HCT116 (cell line): ENCODE results near the gene NXPH2. TPM values are rescaled to one million over a fixed set of nuclear protein-coding genes. Genes with fewer than 3 reads are reported as not detected.

ENCODE experiments used
- ATAC-seq: fragments of 200-7000 bp; cut with Tn5 transposase; 2 replicates; pipeline ENCODE4 v1.9.1; 2020; ENCODE audit warnings: mild to moderate bottlenecking, moderate library complexity
- BruUV-seq: library from RNA; stranded (reverse); fragments of 400-500 nt; replicated peaks from 2 replicates; lab custom pipeline; 2021; lab: Mats Ljungman, UMichigan
- CTCF ChIA-PET: fragments of 300-600 bp; sonication (Branson Sonifier 250); formaldehyde crosslinking; loops from one replicate; lab custom pipeline; 2021; ENCODE audit warnings: antibody characterized with exemption; lab: Charles Lee
- POLR2A ChIA-PET: fragments of 300-600, 350-600 bp; sonication (Branson Sonifier 250); formaldehyde crosslinking; loops from one replicate; lab custom pipeline; 2021; ENCODE audit warnings: antibody characterized with exemption; lab: Charles Lee
- RAD21 ChIA-PET, 2 experiments: fragments of 300-600 bp; sonication (Branson Sonifier 250); formaldehyde crosslinking; loops; one replicate each; lab custom pipeline; 2023; ENCODE audit warnings: low total read pairs in 2 of 2; ENCODE audit not compliant: uncharacterized antibody in 2 of 2, unreplicated experiment in 2 of 2, low non-redundant PET in 1 of 2; lab: Charles Lee
- DNase-seq: peaks from one replicate; pipeline ENCODE4 v3.0.0-alpha.2; 2010; ENCODE audit warnings: low read depth, low spot score
- H2AFZ ChIP-seq: fragments of 200-600 bp; shearing (Covaris generic), sonication (generic); 2 replicates; pipeline ENCODE4 v1.6.1; 2017; ENCODE audit warnings: low read depth, mixed run types, mixed read lengths, antibody characterized with exemption, low read length; ENCODE audit not compliant: poor library complexity, severe bottlenecking
- H3K27ac ChIP-seq: 2 replicates; pipeline ENCODE4 v1.5.1; 2012; ENCODE audit warnings: low read depth, low read length
- H3K27me3 ChIP-seq: fragments of 200-600 bp; sonication (generic); 2 replicates; pipeline ENCODE4 v1.6.1; 2016; ENCODE audit warnings: mixed run types, low read length, mixed read lengths; ENCODE audit not compliant: insufficient read depth
- H3K36me3 ChIP-seq, 2 experiments: fragments of 200-500 bp in 1 of 2; fragments of 200-600 bp in 1 of 2; sonication (Bioruptor generic) in 1 of 2; sonication (generic) in 1 of 2; 2 replicates each; pipeline versions ENCODE4 v1.5.1 to v1.6.1; 2014 to 2016; ENCODE audit warnings: low read length in 2 of 2, inconsistent platforms in 1 of 2, mixed read lengths in 1 of 2, mixed run types in 1 of 2; ENCODE audit not compliant: insufficient read depth in 2 of 2, control insufficient read depth in 1 of 2
- H3K4me1 ChIP-seq, 2 experiments: fragments of 200-600 bp in 1 of 2; sonication (generic) in 1 of 2; 2 replicates each; pipeline versions ENCODE4 v1.5.1 to v1.6.1; 2012 to 2017; ENCODE audit warnings: low read length in 2 of 2, inconsistent platforms in 1 of 2, mild to moderate bottlenecking in 1 of 2, mixed read lengths in 1 of 2, mixed run types in 1 of 2, moderate library complexity in 1 of 2; ENCODE audit not compliant: insufficient read depth in 2 of 2, control insufficient read depth in 1 of 2
- H3K4me2 ChIP-seq: fragments of 200-600 bp; sonication (generic); 2 replicates; pipeline ENCODE4 v1.6.1; 2017; ENCODE audit warnings: mixed run types, low read length, mixed read lengths
- H3K4me3 ChIP-seq, 2 experiments: fragments of 200-600 bp in 1 of 2; sonication (generic) in 1 of 2; replicated peaks in 1 of 2; 2 replicates each; pipeline ENCODE4 v1.5.1; 2011 to 2016; ENCODE audit warnings: low read length in 2 of 2, control low read depth in 1 of 2, low read depth in 1 of 2, mild to moderate bottlenecking in 1 of 2, mixed read lengths in 1 of 2, mixed run types in 1 of 2
- H3K79me2 ChIP-seq: fragments of 200-600 bp; sonication (generic); 2 replicates; pipeline ENCODE4 v1.6.1; 2017; ENCODE audit warnings: mild to moderate bottlenecking, mixed run types, low read length, moderate library complexity, mixed read lengths; ENCODE audit not compliant: insufficient read depth
- H3K9ac ChIP-seq: fragments of 200-600 bp; sonication (generic); 2 replicates; pipeline ENCODE4 v1.6.1; 2016; ENCODE audit warnings: low read length, mixed read lengths
- H3K9me2 ChIP-seq: fragments of 200-600 bp; sonication (generic), shearing (Covaris generic); 2 replicates; pipeline ENCODE4 v1.6.1; 2017; ENCODE audit warnings: mixed run types, mild to moderate bottlenecking, moderate library complexity; ENCODE audit not compliant: insufficient read depth
- H3K9me3 ChIP-seq, 2 experiments: fragments of 200-500 bp in 1 of 2; fragments of 200-600 bp in 1 of 2; sonication (Bioruptor generic) in 1 of 2; sonication (generic) in 1 of 2; 2 replicates each; pipeline ENCODE4 v1.6.1; 2014 to 2017; ENCODE audit warnings: low read length in 2 of 2, mixed read lengths in 2 of 2, inconsistent platforms in 1 of 2, low read depth in 1 of 2, mild to moderate bottlenecking in 1 of 2, mixed run types in 1 of 2, moderate library complexity in 1 of 2; ENCODE audit not compliant: control insufficient read depth in 1 of 2, insufficient read depth in 1 of 2
- H4K20me1 ChIP-seq: fragments of 200-600 bp; sonication (generic), shearing (Covaris generic); 2 replicates; pipeline ENCODE4 v1.6.1; 2017; ENCODE audit warnings: mixed run types, mild to moderate bottlenecking, moderate library complexity; ENCODE audit not compliant: insufficient read depth
- CBX3 ChIP-seq: IDR thresholded peaks from 2 replicates; pipeline ENCODE4 v1.6.1; 2012; ENCODE audit warnings: low read depth
- CEBPB ChIP-seq: IDR thresholded peaks from 2 replicates; pipeline ENCODE4 v1.6.1; 2012; ENCODE audit warnings: low read depth
- CTCF ChIP-seq, 3 experiments: fragments of 200-600 bp in 1 of 3; sonication (generic) in 1 of 3; IDR thresholded peaks in 2 of 3; conservative IDR thresholded peaks in 1 of 3; 2 replicates each; pipeline ENCODE4 v1.5.1; 2012 to 2017; ENCODE audit warnings: low read depth in 2 of 3, low read length in 2 of 3, antibody characterized with exemption in 1 of 3, borderline replicate concordance in 1 of 3, control low read depth in 1 of 3, mild to moderate bottlenecking in 1 of 3, mixed read lengths in 1 of 3, mixed run types in 1 of 3, moderate library complexity in 1 of 3; ENCODE audit not compliant: insufficient read depth in 1 of 3
- EGR1 ChIP-seq: IDR thresholded peaks from 2 replicates; pipeline ENCODE4 v1.6.1; 2012; ENCODE audit warnings: low read depth
- ELF1 ChIP-seq: IDR thresholded peaks from 2 replicates; pipeline ENCODE4 v1.6.1; 2012; ENCODE audit warnings: low read depth, borderline replicate concordance
- EZH2phosphoT487 ChIP-seq: fragments of 200-600 bp; IDR thresholded peaks from 2 replicates; pipeline ENCODE4 v1.6.1; 2018; ENCODE audit warnings: antibody characterized with exemption, borderline replicate concordance
- JUND ChIP-seq: IDR thresholded peaks from 2 replicates; pipeline ENCODE4 v1.6.1; 2012
- POLR2A ChIP-seq: IDR thresholded peaks from 2 replicates; pipeline ENCODE4 v1.7.0; 2011; ENCODE audit warnings: borderline replicate concordance; ENCODE audit not compliant: insufficient read depth, insufficient read length; ENCODE audit errors: extremely low read depth
- RAD21 ChIP-seq: IDR thresholded peaks from 2 replicates; pipeline ENCODE4 v1.6.1; 2012; ENCODE audit warnings: low read depth, mild to moderate bottlenecking
- SIN3A ChIP-seq: IDR thresholded peaks from 2 replicates; pipeline ENCODE4 v1.6.1; 2012; ENCODE audit warnings: low read depth
- SP1 ChIP-seq: IDR thresholded peaks from 2 replicates; pipeline ENCODE4 v1.6.1; 2012; ENCODE audit warnings: low read depth
- SRF ChIP-seq: IDR thresholded peaks from 2 replicates; pipeline ENCODE4 v1.6.1; 2012; ENCODE audit warnings: low read depth
- TCF7L2 ChIP-seq: IDR thresholded peaks from 2 replicates; pipeline ENCODE4 v1.7.0; 2011; ENCODE audit warnings: borderline replicate concordance, inconsistent platforms; ENCODE audit not compliant: insufficient read depth, insufficient read length; ENCODE audit errors: extremely low read depth
- YY1 ChIP-seq: IDR thresholded peaks from 2 replicates; pipeline ENCODE4 v1.6.1; 2011; ENCODE audit warnings: low read length, low read depth, moderate library complexity, mild to moderate bottlenecking; ENCODE audit not compliant: insufficient replicate concordance; ENCODE audit errors: extremely low read depth
- ZBTB33 ChIP-seq: IDR thresholded peaks from 2 replicates; pipeline ENCODE4 v1.6.1; 2011; ENCODE audit warnings: mild to moderate bottlenecking, low read length, moderate library complexity; ENCODE audit not compliant: insufficient replicate concordance; ENCODE audit errors: extremely low read depth
- ZFX ChIP-seq: fragments of 450-650 bp; IDR thresholded peaks from 2 replicates; pipeline ENCODE4 v1.6.1; 2017
- ZNF274 ChIP-seq: fragments of 200-500 bp; sonication (Bioruptor generic); IDR thresholded peaks from 2 replicates; pipeline ENCODE4 v1.6.1; 2014; ENCODE audit warnings: mild to moderate bottlenecking, low read depth, low read length, inconsistent platforms
- intact Hi-C: fragments of 100-400 bp; cut with micrococcal nuclease; formaldehyde crosslinking; loops from 2 replicates; pipeline ENCODE4 v1.10.0; 2022
- total RNA-seq: library from RNA; stranded (reverse); gene quantifications from one replicate; pipeline ENCODE4 v1.2.1, GENCODE V29; 2021; ENCODE audit not compliant: unreplicated experiment
- TF ChIP-seq, protein P1 (sequence below): IDR thresholded peaks from 2 replicates; pipeline ENCODE4 v1.6.1; 2012; ENCODE audit warnings: low read depth
- TF ChIP-seq, protein P2 (sequence below): IDR thresholded peaks from 2 replicates; pipeline ENCODE4 v1.6.1; 2012
- TF ChIP-seq, protein P3 (sequence below): IDR thresholded peaks from 2 replicates; pipeline ENCODE4 v1.6.1; 2012

The NXPH2 gene
- total RNA-seq, 1 experiment from 2014 or later: not detected

- BruUV-seq: no TSS peak
- ATAC-seq (no peak), DNase-seq (no peak)
- H3K79me2 ChIP-seq: no peaks in the 10 kb centered on the region
- H3K27me3 ChIP-seq: no peaks in the 10 kb centered on the region
- no peaks in the 10 kb centered on the region for H4K20me1 ChIP-seq
- H3K36me3 ChIP-seq: no peaks in the 10 kb centered on the region
- no peaks in the 10 kb centered on the region for H3K9me3 ChIP-seq
- RAD21 ChIA-PET: no interaction called here
- intact Hi-C loops: no loop called here
- no peak overlapping the region for H2AFZ ChIP-seq
- no peak overlapping the region for H3K4me3 ChIP-seq
- H3K27ac ChIP-seq: no peak overlapping the region
- no peaks in the 10 kb centered on the region for H3K4me1 ChIP-seq
- no peak overlapping the region for H3K9ac ChIP-seq
- no peak overlapping the region for H3K4me2 ChIP-seq
- POLR2A ChIA-PET: no interaction called here
- no peaks in the 10 kb centered on the region for H3K9me2 ChIP-seq
- CTCF ChIA-PET: no interaction called here
- TF ChIP-seq SRF (no peak), CEBPB (no peak), SP1 (no peak), CBX3 (no peak), EGR1 (no peak), TCF7L2 (no peak), EZH2phosphoT487 (no peak), ZNF274 (no peak), RAD21 (no peak), JUND (no peak), ELF1 (no peak), SIN3A (no peak), ZBTB33 (no peak), YY1 (no peak), ZFX (no peak), CTCF (IDR thresholded peaks at IDR 0.05 in 2 of 3, conservative IDR thresholded peaks at IDR 0.05 in 1 of 3; ENCODE audit: borderline replicate concordance in 1 of 3, insufficient read depth in 1 of 3, low read depth in 2 of 3, low read length in 2 of 3) (no peak), POLR2A (no peak)
- TF ChIP-seq, protein P1, sequence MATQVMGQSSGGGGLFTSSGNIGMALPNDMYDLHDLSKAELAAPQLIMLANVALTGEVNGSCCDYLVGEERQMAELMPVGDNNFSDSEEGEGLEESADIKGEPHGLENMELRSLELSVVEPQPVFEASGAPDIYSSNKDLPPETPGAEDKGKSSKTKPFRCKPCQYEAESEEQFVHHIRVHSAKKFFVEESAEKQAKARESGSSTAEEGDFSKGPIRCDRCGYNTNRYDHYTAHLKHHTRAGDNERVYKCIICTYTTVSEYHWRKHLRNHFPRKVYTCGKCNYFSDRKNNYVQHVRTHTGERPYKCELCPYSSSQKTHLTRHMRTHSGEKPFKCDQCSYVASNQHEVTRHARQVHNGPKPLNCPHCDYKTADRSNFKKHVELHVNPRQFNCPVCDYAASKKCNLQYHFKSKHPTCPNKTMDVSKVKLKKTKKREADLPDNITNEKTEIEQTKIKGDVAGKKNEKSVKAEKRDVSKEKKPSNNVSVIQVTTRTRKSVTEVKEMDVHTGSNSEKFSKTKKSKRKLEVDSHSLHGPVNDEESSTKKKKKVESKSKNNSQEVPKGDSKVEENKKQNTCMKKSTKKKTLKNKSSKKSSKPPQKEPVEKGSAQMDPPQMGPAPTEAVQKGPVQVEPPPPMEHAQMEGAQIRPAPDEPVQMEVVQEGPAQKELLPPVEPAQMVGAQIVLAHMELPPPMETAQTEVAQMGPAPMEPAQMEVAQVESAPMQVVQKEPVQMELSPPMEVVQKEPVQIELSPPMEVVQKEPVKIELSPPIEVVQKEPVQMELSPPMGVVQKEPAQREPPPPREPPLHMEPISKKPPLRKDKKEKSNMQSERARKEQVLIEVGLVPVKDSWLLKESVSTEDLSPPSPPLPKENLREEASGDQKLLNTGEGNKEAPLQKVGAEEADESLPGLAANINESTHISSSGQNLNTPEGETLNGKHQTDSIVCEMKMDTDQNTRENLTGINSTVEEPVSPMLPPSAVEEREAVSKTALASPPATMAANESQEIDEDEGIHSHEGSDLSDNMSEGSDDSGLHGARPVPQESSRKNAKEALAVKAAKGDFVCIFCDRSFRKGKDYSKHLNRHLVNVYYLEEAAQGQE: no peak
- TF ChIP-seq, protein P2, sequence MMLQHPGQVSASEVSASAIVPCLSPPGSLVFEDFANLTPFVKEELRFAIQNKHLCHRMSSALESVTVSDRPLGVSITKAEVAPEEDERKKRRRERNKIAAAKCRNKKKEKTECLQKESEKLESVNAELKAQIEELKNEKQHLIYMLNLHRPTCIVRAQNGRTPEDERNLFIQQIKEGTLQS: no peak
- TF ChIP-seq, protein P3, sequence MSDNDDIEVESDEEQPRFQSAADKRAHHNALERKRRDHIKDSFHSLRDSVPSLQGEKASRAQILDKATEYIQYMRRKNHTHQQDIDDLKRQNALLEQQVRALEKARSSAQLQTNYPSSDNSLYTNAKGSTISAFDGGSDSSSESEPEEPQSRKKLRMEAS: no peak
These were observed 14.5 kb upstream of the NXPH2 start for GRCh38 chr2:138794724-138795123.
